HG03108 (cell line): ENCODE measurements around the gene C1orf159.
"Not testable (repeated sequence)": the region's sequence is repeated elsewhere in the genome, so short reads cannot be mapped to it uniquely, and the experiment has no call there.

Experiments used
- ATAC-seq: cut with Tn5 transposase; IDR thresholded peaks from one replicate; pipeline ENCODE4 v1.9.1; 2021; ENCODE audit warnings: moderate library complexity; ENCODE audit not compliant: unreplicated experiment

C1orf159 gene

GRCh38 chr1:1058088-1058905 is 57.6 kb downstream of the C1orf159 start:
- ATAC-seq, result no peak

- ATAC-seq, result not testable (repeated sequence)
Measured at GRCh38 chr1:1057769-1058087, 58.2 kb downstream of the C1orf159 start.

- no peak for ATAC-seq
Measured at GRCh38 chr1:1055841-1056736, 59.8 kb downstream of the C1orf159 start.

GRCh38 chr1:1054971-1055370 is 60.9 kb downstream of the C1orf159 start:
- no peak for ATAC-seq

- no peak for ATAC-seq
Measured at GRCh38 chr1:1054099-1054700, 61.7 kb downstream of the C1orf159 start.

GRCh38 chr1:1053682-1054081 is 62.2 kb downstream of the C1orf159 start:
- no peak for ATAC-seq

- ATAC-seq, result no peak
Measured at GRCh38 chr1:1053022-1053421, 62.9 kb downstream of the C1orf159 start.

GRCh38 chr1:1052003-1052840 is 63.7 kb downstream of the C1orf159 start:
- no peak for ATAC-seq

- ATAC-seq, result no peak
Measured at GRCh38 chr1:1051127-1051810, 64.6 kb downstream of the C1orf159 start.

GRCh38 chr1:1050577-1051052 is 65.3 kb downstream of the C1orf159 start:
- ATAC-seq, result no peak

- ATAC-seq, result no peak
Measured at GRCh38 chr1:1049318-1050165, 66.3 kb downstream of the C1orf159 start.

GRCh38 chr1:1048765-1049164 is 67.1 kb downstream of the C1orf159 start:
- no peak for ATAC-seq

GRCh38 chr1:1047963-1048362 is 67.9 kb downstream of the C1orf159 start:
- ATAC-seq, result no peak

- ATAC-seq, result no peak
Measured at GRCh38 chr1:1047407-1047806, 68.5 kb downstream of the C1orf159 start.

GRCh38 chr1:1046767-1047166 is 69.1 kb downstream of the C1orf159 start:
- ATAC-seq, result no peak

GRCh38 chr1:1046243-1046642 is 69.6 kb downstream of the C1orf159 start:
- no peak for ATAC-seq

- no peak for ATAC-seq
Measured at GRCh38 chr1:1045129-1045528, 70.8 kb downstream of the C1orf159 start.

GRCh38 chr1:1044455-1045078 is 71.3 kb downstream of the C1orf159 start:
- no peak for ATAC-seq

GRCh38 chr1:1043921-1044320 is 72.0 kb downstream of the C1orf159 start:
- ATAC-seq, result no peak
